ENCODE results near the gene PRR5L. TPM values are rescaled to one million over a fixed set of nuclear protein-coding genes. Genes with fewer than 3 reads are reported as not detected.

The PRR5L gene
- total and polyA plus RNA-seq, 4 experiments from 2014 or later: 10.1 to 62.7 (median 39.7) TPM

DNA sequence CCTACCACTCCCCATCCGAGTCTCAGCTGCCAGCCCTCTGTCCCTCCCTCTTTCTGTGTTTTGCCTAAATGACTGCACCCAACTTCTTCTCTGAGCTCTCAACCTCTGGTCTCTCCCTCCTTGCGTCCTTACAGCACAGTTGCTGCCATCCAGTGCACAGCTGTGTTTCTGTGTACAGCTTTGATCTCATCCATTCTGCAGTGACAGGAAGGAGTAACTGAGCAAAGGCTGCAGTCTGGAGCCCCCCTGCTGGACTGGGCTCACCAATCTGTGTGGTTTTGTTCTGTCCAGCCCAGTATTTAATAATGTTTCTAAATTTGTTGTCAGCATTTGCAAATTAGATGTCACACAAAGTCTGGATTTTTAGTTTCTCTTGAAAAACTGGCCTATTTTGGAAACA lies 43.8 kb downstream of the PRR5L start:
- DNase-seq: no peak
- Histone ChIP-seq H3K27ac (ENCODE audit: low read depth, low read length) (no peak overlapping the region), H3K36me3 (ENCODE audit: insufficient read depth, low read length) (no peaks in the 10 kb centered on the region), H3K9me3 (ENCODE audit: control insufficient read depth in 1 of 2, low read length in 2 of 2) (no peaks in the 10 kb centered on the region), H3K27me3 (ENCODE audit: insufficient read depth, low read length) (no peaks in the 10 kb centered on the region), H3K4me1 (ENCODE audit: insufficient read depth, low read length) (no peaks in the 10 kb centered on the region), H3K4me3 (ENCODE audit: low read length in 2 of 2) (no peak overlapping the region)
- ChIA-PET POLR2A (ENCODE audit: partially characterized antibody) (no interaction called here), CTCF (ENCODE audit: partially characterized antibody) (interaction anchor here (1.1 to 3.9 kb wide), 3 partner anchors 14 to 518 kb away, joined by 3 to 16 read pairs (median 8); no protein-coding TSS in a partner anchor)
- H3K27ac Mint-ChIP-seq: no peak overlapping the region
- H3K4me3 Mint-ChIP-seq: no peak overlapping the region
- H3K36me3 Mint-ChIP-seq: no peaks in the 10 kb centered on the region
- intact Hi-C loops (cut with micrococcal nuclease): no loop called here
- H3K27me3 Mint-ChIP-seq: peaks cover 5 to 14% of the 10 kb centered on the region in 2 donors
- H3K9me3 Mint-ChIP-seq: no peaks in the 10 kb centered on the region
- H3K4me1 Mint-ChIP-seq: peaks cover 0 to 2% (median 0%) of the 10 kb centered on the region in 4 donors

DNA sequence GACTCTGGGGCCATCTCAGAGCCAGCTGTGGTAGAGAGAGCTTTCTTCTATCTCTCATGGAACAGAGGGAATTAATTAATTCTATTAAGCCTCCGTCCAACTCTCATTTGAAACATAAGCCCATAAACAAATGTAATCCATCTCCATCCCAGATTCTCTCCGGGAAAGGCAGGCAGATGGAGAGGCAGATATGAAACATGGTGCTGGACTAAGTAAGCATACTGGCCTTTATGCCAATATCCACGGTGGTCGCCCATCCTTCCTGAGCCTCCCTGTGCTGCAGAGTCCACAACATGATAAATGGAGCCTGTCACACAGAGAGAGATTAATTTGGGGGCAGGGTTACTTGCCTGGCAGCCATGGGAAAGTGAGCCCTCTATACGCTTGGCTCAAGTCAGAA lies 44.8 kb downstream of the PRR5L start:
- H3K36me3 ChIP-seq (ENCODE audit: insufficient read depth, low read length): no peaks in the 10 kb centered on the region
- H3K4me1 Mint-ChIP-seq: peaks cover 0 to 2% (median 0%) of the 10 kb centered on the region in 4 donors
- H3K9me3 Mint-ChIP-seq: no peaks in the 10 kb centered on the region
- H3K27ac ChIP-seq (ENCODE audit: low read depth, low read length): no peak overlapping the region
- H3K9me3 ChIP-seq (ENCODE audit: control insufficient read depth in 1 of 2, low read length in 2 of 2): no peaks in the 10 kb centered on the region
- H3K27me3 ChIP-seq (ENCODE audit: insufficient read depth, low read length): no peaks in the 10 kb centered on the region
- no peak overlapping the region for H3K4me3 ChIP-seq (ENCODE audit: low read length in 2 of 2)
- H3K4me3 Mint-ChIP-seq: no peak overlapping the region
- H3K36me3 Mint-ChIP-seq: no peaks in the 10 kb centered on the region
- intact Hi-C loops (cut with micrococcal nuclease): no loop called here
- peaks cover 5 to 14% of the 10 kb centered on the region in 2 donors for H3K27me3 Mint-ChIP-seq
- ChIA-PET CTCF (ENCODE audit: partially characterized antibody) (interaction anchor here (0.6 to 3.9 kb wide), 7 partner anchors 10 to 152 kb away, joined by 3 to 16 read pairs (median 4); no protein-coding TSS in a partner anchor), POLR2A (ENCODE audit: partially characterized antibody) (interaction anchor here (1.7 kb wide), 1 partner anchor 18 kb away, joined by 5 read pairs; no protein-coding TSS in a partner anchor)
- H3K4me1 ChIP-seq (ENCODE audit: insufficient read depth, low read length): no peaks in the 10 kb centered on the region
- H3K27ac Mint-ChIP-seq: no peak overlapping the region
- no peak for DNase-seq

DNA sequence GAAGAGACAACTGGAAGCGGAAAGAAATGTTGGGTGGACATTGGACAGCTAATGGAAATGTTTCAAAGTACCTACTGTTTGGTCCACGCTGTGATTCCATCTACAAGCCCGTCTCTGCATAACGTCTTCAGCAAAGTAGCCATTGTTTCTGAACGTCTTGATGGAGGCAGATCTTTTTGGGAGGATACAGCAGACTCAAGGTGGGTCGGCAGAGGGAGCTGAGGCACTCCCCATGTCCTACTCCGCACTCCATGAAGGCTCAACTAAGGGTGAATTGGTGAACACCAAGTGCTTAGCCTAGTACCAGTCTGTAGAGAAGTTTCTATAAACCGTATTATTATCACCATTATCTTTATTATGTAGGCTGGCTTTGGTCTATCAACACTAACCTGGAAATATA lies 45.8 kb downstream of the PRR5L start:
- CTCF ChIA-PET (ENCODE audit: partially characterized antibody): interaction anchor here (0.7 to 3.9 kb wide), 5 partner anchors 12 to 137 kb away, joined by 3 to 16 read pairs (median 4); no protein-coding TSS in a partner anchor
- peaks cover 0 to 2% (median 0%) of the 10 kb centered on the region in 4 donors for H3K4me1 Mint-ChIP-seq
- no peaks in the 10 kb centered on the region for H3K9me3 Mint-ChIP-seq
- H3K36me3 Mint-ChIP-seq: no peaks in the 10 kb centered on the region
- H3K4me3 Mint-ChIP-seq: no peak overlapping the region
- H3K27ac Mint-ChIP-seq: no peak overlapping the region
- H3K27me3 ChIP-seq (ENCODE audit: insufficient read depth, low read length): no peaks in the 10 kb centered on the region
- no peak overlapping the region for H3K27ac ChIP-seq (ENCODE audit: low read depth, low read length)
- no peaks in the 10 kb centered on the region for H3K36me3 ChIP-seq (ENCODE audit: insufficient read depth, low read length)
- DNase-seq: no peak
- H3K4me1 ChIP-seq (ENCODE audit: insufficient read depth, low read length): no peaks in the 10 kb centered on the region
- H3K9me3 ChIP-seq (ENCODE audit: control insufficient read depth in 1 of 2, low read length in 2 of 2): no peaks in the 10 kb centered on the region
- intact Hi-C loops (cut with micrococcal nuclease): no loop called here
- H3K4me3 ChIP-seq (ENCODE audit: low read length in 2 of 2): no peak overlapping the region
- peaks cover 5 to 14% of the 10 kb centered on the region in 2 donors for H3K27me3 Mint-ChIP-seq
- POLR2A ChIA-PET (ENCODE audit: partially characterized antibody): interaction anchor here (1.7 kb wide), 1 partner anchor 19 kb away, joined by 5 read pairs; no protein-coding TSS in a partner anchor

DNA sequence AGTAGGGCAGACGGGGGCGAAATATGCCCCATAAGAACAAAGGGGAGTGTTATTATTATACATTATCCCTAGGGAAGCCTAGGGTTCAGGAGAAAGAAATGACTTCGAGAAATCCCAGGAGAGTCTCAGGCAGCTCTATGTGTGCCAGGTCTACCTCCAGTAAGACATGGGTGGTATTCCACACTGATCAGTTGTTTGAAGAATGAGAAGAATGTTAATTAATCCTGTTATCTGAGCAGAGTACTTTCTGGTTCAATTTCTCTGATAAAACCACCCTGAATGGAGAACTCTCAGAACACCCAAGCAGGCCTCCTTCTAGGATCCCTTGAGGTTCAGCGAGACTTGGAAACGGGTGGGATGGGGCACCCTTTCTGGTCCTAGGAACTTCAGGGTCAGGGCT lies 46.2 kb downstream of the PRR5L start:
- H3K27me3 Mint-ChIP-seq: peaks cover 5 to 14% of the 10 kb centered on the region in 2 donors
- no peak overlapping the region for H3K27ac Mint-ChIP-seq
- H3K4me3 Mint-ChIP-seq: no peak overlapping the region
- DNase-seq: no peak
- no peaks in the 10 kb centered on the region for H3K36me3 Mint-ChIP-seq
- no peaks in the 10 kb centered on the region for H3K9me3 Mint-ChIP-seq
- Histone ChIP-seq H3K27ac (ENCODE audit: low read depth, low read length) (no peak overlapping the region), H3K9me3 (ENCODE audit: control insufficient read depth in 1 of 2, low read length in 2 of 2) (no peaks in the 10 kb centered on the region), H3K4me3 (ENCODE audit: low read length in 2 of 2) (no peak overlapping the region), H3K4me1 (ENCODE audit: insufficient read depth, low read length) (no peaks in the 10 kb centered on the region), H3K27me3 (ENCODE audit: insufficient read depth, low read length) (no peaks in the 10 kb centered on the region), H3K36me3 (ENCODE audit: insufficient read depth, low read length) (no peaks in the 10 kb centered on the region)
- peaks cover 0 to 2% (median 0%) of the 10 kb centered on the region in 4 donors for H3K4me1 Mint-ChIP-seq
- intact Hi-C loops (cut with micrococcal nuclease): no loop called here
- ChIA-PET CTCF (ENCODE audit: partially characterized antibody) (interaction anchor here (1.3 to 3.9 kb wide), 4 partner anchors 11 to 137 kb away, joined by 3 to 16 read pairs (median 4); no protein-coding TSS in a partner anchor), POLR2A (ENCODE audit: partially characterized antibody) (no interaction called here)

DNA sequence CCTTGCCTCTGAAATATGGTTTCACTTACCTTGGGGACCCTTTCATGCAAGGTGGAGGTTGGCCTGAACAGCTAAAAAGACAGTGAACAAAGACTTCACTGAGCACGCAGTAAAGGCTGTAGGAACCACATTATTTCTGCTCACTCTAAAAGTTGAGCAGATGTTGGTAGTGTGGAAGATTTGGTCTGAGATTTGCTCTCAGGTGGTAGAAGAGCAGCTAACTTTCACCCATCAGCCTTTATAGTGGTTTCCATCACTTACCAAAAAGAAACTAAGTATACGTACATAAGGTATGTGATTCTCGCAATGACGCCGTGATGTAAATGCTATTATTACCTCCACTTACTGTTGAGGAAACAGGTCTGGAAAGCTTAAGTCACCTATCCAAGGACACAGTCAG lies 47.3 kb downstream of the PRR5L start:
- no peaks in the 10 kb centered on the region for H3K36me3 ChIP-seq (ENCODE audit: insufficient read depth, low read length)
- no peaks in the 10 kb centered on the region for H3K9me3 ChIP-seq (ENCODE audit: control insufficient read depth in 1 of 2, low read length in 2 of 2)
- ChIA-PET POLR2A (ENCODE audit: partially characterized antibody) (no interaction called here), CTCF (ENCODE audit: partially characterized antibody) (interaction anchor here (0.6 to 3.9 kb wide), 2 partner anchors 10 to 135 kb away, joined by 3 to 16 read pairs; no protein-coding TSS in a partner anchor)
- no peak for DNase-seq
- H3K27ac ChIP-seq (ENCODE audit: low read depth, low read length): no peak overlapping the region
- no peaks in the 10 kb centered on the region for H3K27me3 ChIP-seq (ENCODE audit: insufficient read depth, low read length)
- Mint-ChIP-seq H3K4me1 (peaks cover 0 to 2% (median 0%) of the 10 kb centered on the region in 4 donors), H3K9me3 (no peaks in the 10 kb centered on the region), H3K4me3 (no peak overlapping the region), H3K36me3 (no peaks in the 10 kb centered on the region), H3K27me3 (peaks cover 5 to 14% of the 10 kb centered on the region in 2 donors), H3K27ac (peak overlapping the region in 1 of 7 donors; percentile 17)
- no peak overlapping the region for H3K4me3 ChIP-seq (ENCODE audit: low read length in 2 of 2)
- intact Hi-C loops (cut with micrococcal nuclease): no loop called here
- H3K4me1 ChIP-seq (ENCODE audit: insufficient read depth, low read length): no peaks in the 10 kb centered on the region

DNA sequence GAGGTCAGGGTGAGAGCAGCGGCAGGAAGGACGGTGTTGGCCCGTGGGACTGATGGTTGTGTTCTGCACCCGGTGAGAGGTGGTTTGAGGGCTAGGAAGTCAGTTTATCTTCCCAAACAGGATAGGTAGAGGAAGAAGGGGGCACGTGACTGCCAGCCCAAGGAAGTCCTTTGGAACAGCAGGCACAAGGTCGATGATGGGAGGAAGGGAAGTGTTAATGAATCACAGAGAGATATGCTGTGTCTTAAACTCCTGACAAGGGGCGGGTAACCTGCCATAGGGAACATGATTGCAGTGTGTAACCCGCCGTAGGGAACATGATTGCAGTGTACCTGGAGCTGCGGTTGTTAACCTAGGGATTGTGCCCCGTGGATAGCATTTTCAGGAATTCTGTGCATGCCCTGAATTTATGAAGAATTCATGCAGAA lies 49.0 kb downstream of the PRR5L start:
- no peaks in the 10 kb centered on the region for H3K36me3 Mint-ChIP-seq
- H3K4me3 Mint-ChIP-seq: no peak overlapping the region
- ChIA-PET CTCF (ENCODE audit: partially characterized antibody) (no interaction called here), POLR2A (ENCODE audit: partially characterized antibody) (no interaction called here)
- peaks cover 5 to 14% of the 10 kb centered on the region in 2 donors for H3K27me3 Mint-ChIP-seq
- H3K4me1 Mint-ChIP-seq: peaks cover 0 to 6% (median 3%) of the 10 kb centered on the region in 4 donors
- no peak overlapping the region for H3K4me3 ChIP-seq (ENCODE audit: low read length in 2 of 2)
- intact Hi-C loops (cut with micrococcal nuclease): no loop called here
- H3K9me3 ChIP-seq (ENCODE audit: control insufficient read depth in 1 of 2, low read length in 2 of 2): no peaks in the 10 kb centered on the region
- H3K27me3 ChIP-seq (ENCODE audit: insufficient read depth, low read length): no peaks in the 10 kb centered on the region
- H3K4me1 ChIP-seq (ENCODE audit: insufficient read depth, low read length): no peaks in the 10 kb centered on the region
- H3K36me3 ChIP-seq (ENCODE audit: insufficient read depth, low read length): no peaks in the 10 kb centered on the region
- H3K9me3 Mint-ChIP-seq: no peaks in the 10 kb centered on the region
- H3K27ac ChIP-seq (ENCODE audit: low read depth, low read length): no peak overlapping the region
- H3K27ac Mint-ChIP-seq: peak overlapping the region in 1 of 7 donors; percentile 38
- no peak for DNase-seq

DNA sequence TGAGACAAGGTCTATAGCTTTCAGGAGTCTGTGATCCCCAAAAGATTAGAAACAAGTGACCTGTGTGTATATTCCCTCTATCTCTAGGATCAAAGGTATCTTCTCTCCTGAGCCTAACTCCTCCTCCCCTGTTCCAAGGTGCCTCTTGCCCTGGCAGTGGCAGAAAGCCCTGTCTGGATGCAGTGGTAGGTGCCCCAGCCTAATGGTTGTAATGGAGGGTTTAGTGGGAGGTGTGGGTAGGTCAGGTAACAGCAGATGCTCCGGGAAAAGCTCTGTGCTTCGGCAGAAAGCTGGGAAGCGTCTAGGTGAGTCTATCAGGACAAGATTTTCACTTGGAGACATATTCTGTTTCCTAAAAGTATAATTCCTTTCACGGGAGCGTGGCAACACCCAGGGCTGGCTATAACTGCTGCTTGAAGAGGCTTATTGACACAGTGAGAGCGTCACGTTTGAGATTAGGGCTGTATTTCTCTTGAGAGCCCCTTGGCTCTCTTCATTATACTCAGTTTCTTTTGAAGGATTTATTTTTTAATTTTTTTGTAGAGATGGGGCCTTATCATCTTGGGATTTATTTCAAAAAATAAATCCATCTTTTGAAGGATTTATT lies 49.5 kb downstream of the PRR5L start:
- POLR2A ChIA-PET (ENCODE audit: partially characterized antibody): no interaction called here
- intact Hi-C loops (cut with micrococcal nuclease): no loop called here

More for the DNA sequence above, 49.5 kb downstream of the PRR5L start:
- Mint-ChIP-seq H3K27ac (no peak overlapping the region), H3K27me3 (peaks cover 3 to 12% of the 10 kb centered on the region in 2 donors), H3K4me3 (no peak overlapping the region), H3K36me3 (no peaks in the 10 kb centered on the region), H3K4me1 (peaks cover 0 to 8% (median 3%) of the 10 kb centered on the region in 4 donors), H3K9me3 (no peaks in the 10 kb centered on the region)
- no peaks in the 10 kb centered on the region for H3K36me3 ChIP-seq (ENCODE audit: insufficient read depth, low read length)
- no peaks in the 10 kb centered on the region for H3K9me3 ChIP-seq (ENCODE audit: control insufficient read depth in 1 of 2, low read length in 2 of 2)
- H3K27ac ChIP-seq (ENCODE audit: low read depth, low read length): no peak overlapping the region
- H3K27me3 ChIP-seq (ENCODE audit: insufficient read depth, low read length): no peaks in the 10 kb centered on the region
- CTCF ChIA-PET (ENCODE audit: partially characterized antibody): interaction anchor here (1.3 kb wide), 1 partner anchor 147 kb away, joined by 7 read pairs; no protein-coding TSS in a partner anchor
- H3K4me1 ChIP-seq (ENCODE audit: insufficient read depth, low read length): no peaks in the 10 kb centered on the region
- DNase-seq: no peak
- no peak overlapping the region for H3K4me3 ChIP-seq (ENCODE audit: low read length in 2 of 2)

Measured in CD4-positive, alpha-beta memory T cell (primary cell).